Neural crest cell (in vitro differentiated cells): ENCODE results near the gene PURA. TPM values are rescaled to one million over a fixed set of nuclear protein-coding genes. Genes with fewer than 3 reads are reported as not detected.

Source experiments
- DNase-seq: peaks from one replicate; pipeline ENCODE4 v3.0.0; 2021; ENCODE audit warnings: low read depth, mixed read lengths, low spot score
- H3K27ac Mint-ChIP-seq: one replicate; pipeline ENCODE4 v1.8.0; 2021; ENCODE audit warnings: mild to moderate bottlenecking, mixed read lengths; ENCODE audit not compliant: unreplicated experiment
- H3K27me3 Mint-ChIP-seq: 2 replicates; pipeline ENCODE4 v1.8.0; 2021; ENCODE audit warnings: low read depth, mild to moderate bottlenecking, mixed read lengths
- H3K36me3 Mint-ChIP-seq: 2 replicates; pipeline ENCODE4 v1.8.0; 2021; ENCODE audit warnings: low read depth, mild to moderate bottlenecking, mixed read lengths
- H3K4me1 Mint-ChIP-seq: 2 replicates; pipeline ENCODE4 v1.8.0; 2021; ENCODE audit warnings: mixed read lengths
- H3K4me3 Mint-ChIP-seq: one replicate; pipeline ENCODE4 v1.8.0; 2021; ENCODE audit warnings: mild to moderate bottlenecking, mixed read lengths
- H3K9me3 Mint-ChIP-seq: 2 replicates; pipeline ENCODE4 v1.8.0; 2021; ENCODE audit warnings: mixed read lengths
- CTCF ChIP-seq: fragments of 200-600 bp; sonication (generic); conservative IDR thresholded peaks from 2 replicates; pipeline ENCODE4 v1.5.0; 2021; ENCODE audit warnings: antibody characterized with exemption, mild to moderate bottlenecking
- total RNA-seq: library from RNA; stranded (reverse); gene quantifications from 2 replicates; pipeline ENCODE4 v1.2.1, GENCODE V29; 2021

The PURA gene
- total RNA-seq, 1 donor from 2014 or later: 5.5 TPM

- H3K36me3 Mint-ChIP-seq: no peaks in the 10 kb centered on the region
- DNase-seq: no peak
- no peak overlapping the region for H3K27ac Mint-ChIP-seq
Observed at GRCh38 chr5:140131967-140132409, 18.1 kb downstream of the PURA start.

GRCh38 chr5:140133514-140134167, 19.7 kb downstream of the PURA start:
- no peak overlapping the region for H3K27ac Mint-ChIP-seq

More at GRCh38 chr5:140131967-140132409, 18.1 kb downstream of the PURA start:
- no peaks in the 10 kb centered on the region for H3K4me1 Mint-ChIP-seq
- H3K9me3 Mint-ChIP-seq: no peaks in the 10 kb centered on the region
- TF ChIP-seq CTCF: no peak
- H3K4me3 Mint-ChIP-seq: no peak overlapping the region
- peaks cover 7% of the 10 kb centered on the region for H3K27me3 Mint-ChIP-seq

GRCh38 chr5:140134277-140134935, 20.5 kb downstream of the PURA start:
- H3K4me3 Mint-ChIP-seq: no peak overlapping the region
- no peaks in the 10 kb centered on the region for H3K27me3 Mint-ChIP-seq
- TF ChIP-seq CTCF: no peak
- H3K36me3 Mint-ChIP-seq: no peaks in the 10 kb centered on the region
- H3K27ac Mint-ChIP-seq: no peak overlapping the region
- no peaks in the 10 kb centered on the region for H3K9me3 Mint-ChIP-seq
- H3K4me1 Mint-ChIP-seq: no peaks in the 10 kb centered on the region
- DNase-seq: no peak

More at GRCh38 chr5:140133514-140134167, 19.7 kb downstream of the PURA start:
- no peak for DNase-seq
- no peak for TF ChIP-seq CTCF
- H3K4me3 Mint-ChIP-seq: no peak overlapping the region
- H3K27me3 Mint-ChIP-seq: no peaks in the 10 kb centered on the region
- no peaks in the 10 kb centered on the region for H3K36me3 Mint-ChIP-seq
- H3K4me1 Mint-ChIP-seq: no peaks in the 10 kb centered on the region
- no peaks in the 10 kb centered on the region for H3K9me3 Mint-ChIP-seq

- no peak for DNase-seq
- Mint-ChIP-seq H3K27me3 (peaks cover 4% of the 10 kb centered on the region), H3K36me3 (no peaks in the 10 kb centered on the region), H3K4me3 (no peak overlapping the region), H3K9me3 (no peaks in the 10 kb centered on the region), H3K4me1 (no peaks in the 10 kb centered on the region), H3K27ac (no peak overlapping the region)
- no peak for TF ChIP-seq CTCF
Observed at GRCh38 chr5:140135127-140135526, 21.2 kb downstream of the PURA start.

GRCh38 chr5:140136624-140137023, 22.7 kb downstream of the PURA start:
- no peak overlapping the region for H3K27ac Mint-ChIP-seq
- DNase-seq: no peak
- H3K36me3 Mint-ChIP-seq: no peaks in the 10 kb centered on the region
- H3K4me1 Mint-ChIP-seq: no peaks in the 10 kb centered on the region
- TF ChIP-seq CTCF: no peak
- H3K9me3 Mint-ChIP-seq: no peaks in the 10 kb centered on the region
- H3K4me3 Mint-ChIP-seq: no peak overlapping the region
- H3K27me3 Mint-ChIP-seq: peaks cover 15% of the 10 kb centered on the region
